LHCN-M2 (cell line): Measurements from ENCODE around the gene RNASE7. TPM values are rescaled to one million over a fixed set of nuclear protein-coding genes. Genes with fewer than 3 reads are reported as not detected.
A peak's percentile ranks its signal among the peaks of the same experiment; 100 is the strongest.

ENCODE experiments used
- DNase-seq: peaks from one replicate; pipeline ENCODE4 v3.0.0-alpha.2; 2012; ENCODE audit warnings: low read depth
- total RNA-seq: library from RNA; depleted of rRNA; stranded (reverse); fragments of >200 nt; gene quantifications from 2 replicates; pipeline ENCODE4 v1.2.3, GENCODE V29; 2014; rRNA removed

RNASE7 gene
- total RNA-seq, 1 experiment from 2014 or later: not detected

DNA sequence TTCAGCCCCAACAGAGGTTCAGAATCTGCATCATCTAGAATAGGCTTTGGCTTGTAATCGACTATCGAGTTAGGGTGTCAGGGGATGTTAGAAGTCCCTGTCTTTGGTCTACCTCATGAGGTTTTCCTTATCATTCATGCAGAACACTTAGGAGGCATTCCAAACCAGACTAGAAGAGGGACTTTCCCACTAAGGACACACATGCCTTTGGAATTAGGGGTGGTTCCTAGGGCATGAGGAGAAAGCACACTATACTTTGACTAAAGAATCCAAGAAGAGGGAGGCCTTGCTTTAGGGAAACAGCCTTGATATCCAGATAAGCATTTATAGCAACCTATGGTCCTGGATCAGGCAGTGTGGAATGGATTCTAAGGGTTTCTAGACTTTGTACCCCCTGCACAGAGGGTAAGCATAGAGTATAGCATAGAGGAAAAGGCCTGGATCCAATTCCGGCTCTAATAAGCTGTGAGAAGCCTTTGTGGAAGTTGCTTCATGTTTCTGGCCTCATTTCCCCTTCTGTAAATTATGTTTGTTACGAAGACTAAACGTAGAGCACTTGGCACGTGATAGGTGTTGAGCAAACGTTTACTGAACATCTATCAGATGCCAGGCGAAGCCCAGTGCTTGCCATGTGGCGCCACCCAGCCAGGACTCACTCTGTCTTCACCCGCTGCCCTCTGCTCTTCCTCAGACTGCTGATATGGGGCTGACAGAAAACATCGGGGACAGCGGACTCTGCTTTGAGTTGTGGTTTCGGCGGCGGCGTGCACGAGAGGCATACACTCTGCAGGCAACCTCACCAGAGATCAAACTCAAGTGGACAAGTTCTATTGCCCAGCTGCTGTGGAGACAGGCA lies 43.1 kb downstream of the RNASE7 start:
- no peak for DNase-seq

DNA sequence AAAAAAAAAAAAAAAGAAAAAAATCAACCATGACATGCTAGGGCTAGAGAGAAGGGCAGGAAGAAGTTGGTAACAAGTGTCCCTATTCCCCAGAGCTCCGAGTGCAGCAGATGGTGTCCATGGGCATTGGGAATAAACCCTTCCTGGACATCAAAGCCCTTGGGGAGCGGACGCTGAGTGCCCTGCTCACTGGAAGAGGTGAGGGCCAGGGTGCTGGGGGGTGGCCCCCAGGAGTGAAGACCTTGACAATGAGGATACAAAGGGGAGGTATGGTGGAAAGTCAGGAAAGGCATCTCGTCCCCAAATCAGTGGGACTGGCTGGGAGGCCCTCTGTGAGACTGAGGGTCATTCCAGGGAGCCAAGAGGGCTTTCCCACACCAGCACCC lies 44.7 kb downstream of the RNASE7 start:
- DNase-seq: no peak

DNA sequence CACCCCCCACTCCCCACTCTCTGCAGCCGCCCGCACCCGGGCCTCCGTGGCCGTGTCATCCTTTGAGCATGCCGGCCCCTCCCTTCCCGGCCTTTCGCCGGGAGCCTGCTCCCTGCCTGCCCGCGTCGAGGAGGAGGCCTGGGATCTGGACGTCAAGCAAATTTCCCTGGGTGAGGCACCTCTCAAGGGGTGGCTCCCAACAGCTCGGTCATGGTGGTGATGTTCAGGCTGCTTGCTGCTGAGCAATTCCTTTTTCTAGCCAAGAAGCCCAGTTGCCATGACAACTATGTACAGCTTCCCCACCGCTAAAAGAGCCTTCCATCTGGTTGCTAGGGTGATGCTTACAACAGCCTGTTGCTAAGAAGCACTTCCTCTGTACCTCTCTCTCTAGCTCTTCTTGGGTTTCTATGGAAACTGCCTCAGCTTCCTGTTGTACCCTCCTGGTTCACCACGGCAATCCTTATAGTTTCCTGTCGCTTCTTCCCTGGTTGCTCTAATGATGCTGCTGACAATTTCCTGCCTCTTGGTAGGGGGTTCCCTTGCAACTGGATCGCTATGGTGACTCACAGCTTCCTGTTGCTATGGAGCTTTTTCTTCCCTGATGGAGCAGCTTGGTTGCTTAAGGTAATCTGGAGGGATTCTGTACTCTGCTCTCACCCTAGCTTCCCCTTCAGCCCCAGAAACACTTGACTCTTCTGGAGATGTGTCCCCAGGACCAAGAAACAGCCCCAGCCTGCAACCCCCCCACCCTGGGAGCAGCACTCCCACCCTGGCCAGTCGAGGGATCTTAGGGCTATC lies 45.3 kb downstream of the RNASE7 start:
- DNase-seq: peak; percentile 80

DNA sequence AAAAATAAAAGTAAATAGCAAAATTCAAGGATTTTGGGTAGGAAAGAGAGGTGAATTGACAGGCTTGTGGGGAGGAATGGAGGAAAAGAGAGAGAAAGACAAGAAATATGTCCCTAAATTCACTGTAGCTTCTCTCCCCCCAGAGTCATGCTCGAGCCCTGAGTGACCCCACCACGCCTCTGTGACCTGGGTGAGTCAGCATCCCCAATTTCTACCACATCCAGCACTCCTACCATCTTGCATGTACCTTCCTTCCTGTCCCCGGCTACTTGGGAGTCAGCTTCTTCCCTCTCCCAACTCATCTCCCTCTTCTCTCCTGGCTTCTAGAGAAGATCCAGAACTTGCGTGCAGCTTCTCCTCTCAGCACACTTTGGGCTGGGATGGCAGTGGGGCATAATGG lies 46.5 kb downstream of the RNASE7 start:
- DNase-seq: no peak

DNA sequence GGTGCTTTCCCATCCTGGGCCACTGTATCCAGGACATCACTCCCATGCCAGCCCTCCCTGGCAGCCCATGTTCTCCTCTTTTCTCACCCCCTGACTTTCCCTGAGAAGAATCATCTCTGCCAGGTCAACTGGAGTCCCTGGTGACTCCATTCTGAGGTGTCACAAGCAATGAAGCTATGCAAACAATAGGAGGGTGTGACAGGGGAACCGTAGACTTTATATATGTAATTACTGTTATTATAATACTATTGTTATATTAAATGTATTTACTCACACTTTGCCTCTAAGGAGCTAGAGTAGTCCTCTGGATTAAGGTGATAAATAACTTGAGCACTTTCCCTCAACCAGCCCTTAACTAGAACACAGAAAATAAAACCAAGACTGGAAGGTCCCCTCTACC lies 47.1 kb downstream of the RNASE7 start:
- DNase-seq: no peak

DNA sequence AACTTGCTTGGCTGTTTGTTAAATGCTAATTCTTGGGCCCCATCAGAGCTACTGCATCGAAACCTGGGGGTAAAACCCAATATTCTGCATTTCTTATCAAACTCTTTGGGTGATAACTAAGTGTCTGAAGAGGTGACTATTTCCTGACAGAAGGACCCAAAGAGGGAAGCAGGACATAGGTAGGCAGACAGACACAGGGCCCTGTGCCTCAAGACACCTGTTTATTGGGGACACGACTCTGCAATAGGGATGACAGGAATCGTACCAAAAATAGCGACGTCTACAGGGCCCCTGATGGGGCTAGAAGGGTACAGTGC lies 47.7 kb downstream of the RNASE7 start:
- no peak for DNase-seq

DNA sequence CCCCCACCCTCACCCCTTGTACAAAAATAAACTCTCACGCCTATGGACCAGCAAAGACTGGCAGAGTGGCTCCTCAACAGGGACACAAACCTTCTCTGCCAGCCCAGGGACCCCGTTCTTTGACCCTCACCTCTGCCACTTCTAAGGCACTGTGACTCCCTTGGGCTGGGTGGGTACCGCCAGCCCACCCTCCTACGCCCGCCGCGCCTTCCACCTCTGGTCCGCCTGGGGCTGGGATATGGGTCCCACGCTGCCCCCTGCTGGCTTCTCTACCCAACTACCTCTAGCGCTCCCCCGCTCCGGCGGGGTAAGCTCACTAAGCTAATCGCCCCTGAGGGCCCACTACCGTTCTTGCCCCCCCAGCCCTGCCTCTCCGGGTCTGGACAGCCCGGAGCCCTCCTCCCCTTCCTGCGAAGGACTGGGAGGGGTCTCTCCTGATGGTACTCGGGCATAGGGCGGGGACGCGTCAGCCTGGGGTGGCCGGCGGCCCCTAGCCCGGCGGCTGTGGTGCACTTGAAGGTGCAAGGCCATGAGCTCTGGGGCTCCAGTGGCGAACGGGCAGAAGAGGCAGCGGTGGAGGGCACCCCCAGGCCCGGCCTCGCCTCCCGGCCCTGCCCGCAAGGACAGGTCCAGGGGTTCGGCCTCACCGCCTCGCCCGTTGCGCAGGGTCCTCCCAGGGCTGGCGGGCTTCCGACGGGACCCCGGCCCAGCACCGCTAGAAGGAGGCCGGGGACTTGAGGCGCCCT lies 48.2 kb downstream of the RNASE7 start:
- DNase-seq: no peak

DNA sequence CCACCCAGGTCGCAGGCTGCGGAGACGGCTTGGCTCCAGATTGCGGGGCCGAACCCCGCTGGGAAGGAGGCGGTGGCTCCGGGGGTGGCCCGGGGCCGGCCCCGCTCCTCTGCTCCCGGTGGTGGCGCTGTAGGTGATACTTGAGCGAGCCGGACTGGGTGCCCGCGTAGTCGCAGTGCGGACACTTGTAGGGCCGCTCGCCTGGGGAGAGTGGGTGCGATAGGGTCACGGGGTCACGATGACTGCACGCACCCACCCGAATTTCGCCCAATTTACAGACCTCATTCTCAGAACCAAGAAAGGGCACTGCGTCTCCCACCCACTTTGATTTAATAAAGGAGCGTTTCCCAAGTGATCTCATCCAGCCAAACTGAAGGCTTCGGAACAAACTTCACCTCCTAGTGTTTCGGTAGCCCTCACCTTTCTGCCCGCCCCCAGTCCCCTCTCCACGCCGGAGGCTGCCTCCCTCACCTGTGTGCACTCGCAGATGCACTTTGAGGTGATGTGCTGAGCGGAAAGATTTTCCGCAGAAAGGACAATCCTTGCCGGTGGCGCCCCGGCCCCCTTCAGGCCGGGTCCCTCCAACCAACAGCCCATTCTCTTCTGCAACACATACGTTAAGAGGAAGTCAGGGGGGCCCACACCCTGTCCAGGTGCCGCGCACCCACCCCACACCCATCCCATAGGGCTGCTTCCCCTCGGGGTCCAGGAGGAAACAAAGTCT lies 48.9 kb downstream of the RNASE7 start:
- DNase-seq: no peak

DNA sequence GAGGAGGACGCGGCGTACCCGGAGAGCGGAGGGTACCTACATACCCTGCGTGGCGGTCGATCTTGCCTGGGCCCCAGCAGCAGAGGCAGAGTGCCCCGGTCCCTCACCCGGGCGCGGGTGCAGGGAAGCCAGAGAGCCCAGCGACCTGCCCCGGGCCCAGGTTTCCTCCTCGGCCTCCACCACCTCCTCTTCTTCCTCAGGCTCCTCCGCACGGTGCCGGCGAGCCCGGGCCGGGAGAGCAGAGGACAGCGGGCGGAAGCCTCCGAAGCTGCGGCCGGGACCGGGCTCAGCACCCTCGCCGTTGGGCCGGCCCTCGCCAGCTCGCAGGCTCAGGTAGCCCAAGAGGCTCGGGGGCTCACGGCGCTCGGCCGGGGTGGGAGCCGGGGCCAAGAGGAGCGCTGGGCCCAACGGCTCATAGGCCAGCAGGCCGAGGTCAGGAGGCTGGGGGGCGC lies 49.7 kb downstream of the RNASE7 start:
- DNase-seq: no peak

DNA sequence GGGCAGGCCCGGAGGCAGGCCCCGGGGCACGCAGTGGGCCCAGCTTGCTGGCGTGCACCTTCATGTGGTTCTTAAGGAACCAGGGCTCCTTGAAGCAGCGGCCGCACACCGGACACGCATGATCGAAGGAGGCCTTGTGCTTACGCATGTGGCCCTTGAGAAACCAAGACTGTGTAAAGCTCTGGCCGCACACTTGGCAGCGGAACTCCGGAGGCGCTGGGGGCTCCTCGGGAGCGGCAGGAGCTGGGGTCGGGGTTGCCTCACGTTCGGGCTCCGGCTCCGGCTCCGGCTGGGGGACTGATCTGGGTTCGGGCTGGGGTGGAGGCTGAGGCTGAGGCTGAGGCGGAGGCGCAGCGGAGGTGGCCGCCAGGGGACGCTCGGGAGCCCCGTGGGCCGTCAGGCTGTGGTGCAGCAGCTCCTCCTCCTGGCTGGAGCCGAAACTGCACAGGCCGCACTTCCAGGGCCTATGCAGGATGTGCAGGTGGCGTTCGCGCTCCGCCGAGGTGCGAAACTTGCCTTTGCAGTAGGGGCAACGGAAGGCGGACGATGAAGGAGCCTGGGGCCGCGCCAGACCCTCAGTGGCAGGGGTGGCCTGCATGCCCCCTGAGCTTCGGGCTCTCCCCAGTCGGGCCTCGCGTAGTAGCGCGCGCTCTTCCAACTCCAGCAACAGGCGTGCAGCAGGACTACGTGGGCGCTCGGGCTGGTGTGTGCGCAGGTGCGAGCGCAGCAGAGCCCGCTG lies 50.3 kb downstream of the RNASE7 start:
- peak; percentile 43 for DNase-seq

DNA sequence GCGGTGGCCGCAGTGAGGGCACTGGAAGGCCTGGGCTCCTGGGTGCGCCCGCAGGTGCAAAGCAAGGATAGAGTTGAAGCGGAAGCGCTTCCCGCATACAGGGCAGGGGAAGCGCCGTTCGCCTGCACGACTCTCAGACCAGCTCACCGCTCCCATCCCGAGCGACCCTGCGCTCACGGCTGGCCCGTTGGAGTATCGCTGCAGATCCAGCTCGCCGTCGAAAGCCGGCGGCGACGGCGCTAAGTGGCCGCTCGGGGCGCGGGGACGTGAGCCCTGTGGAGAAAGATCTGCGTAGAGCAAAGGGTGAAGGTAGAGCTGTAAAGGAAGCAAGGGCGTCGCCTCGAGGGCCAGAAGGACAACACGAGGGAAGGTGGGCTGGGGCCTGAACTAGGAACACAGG lies 50.9 kb downstream of the RNASE7 start:
- no peak for DNase-seq

Other genes with a start within 250 kb of the RNASE7 start
- not detected in 2 replicates for gene RNASE1, start 239.5 kb upstream of the RNASE7 start, total RNA-seq
- not detected in 2 replicates for gene RNASE3, start 151.0 kb upstream of the RNASE7 start, total RNA-seq
- gene RNASE2, start 86.9 kb upstream of the RNASE7 start, total RNA-seq: not detected in 2 replicates
- gene METTL17, start 52.4 kb upstream of the RNASE7 start, total RNA-seq: 85.4 and 90.3 TPM in 2 replicates
- gene SLC39A2, start 43.1 kb upstream of the RNASE7 start, total RNA-seq: not detected in 2 replicates
- gene NDRG2, start 17.3 kb upstream of the RNASE7 start, total RNA-seq: 0.86 TPM in 1 of 2 replicates, not detected in the other
- not detected in 2 replicates for gene TPPP2, start 12.1 kb upstream of the RNASE7 start, total RNA-seq
- gene RNASE13, start 7.6 kb upstream of the RNASE7 start, total RNA-seq: not detected in 2 replicates
- gene RNASE8, start 15.5 kb downstream of the RNASE7 start, total RNA-seq: not detected in 2 replicates
- gene ARHGEF40, start 27.9 kb downstream of the RNASE7 start, total RNA-seq: 42.0 and 43.9 TPM in 2 replicates
- 18.3 and 19.1 TPM in 2 replicates for gene ZNF219, start 56.3 kb downstream of the RNASE7 start, total RNA-seq
- gene TMEM253, start 58.7 kb downstream of the RNASE7 start, total RNA-seq: 0.13 TPM in 1 of 2 replicates, not detected in the other
- gene OR5AU1, start 113.7 kb downstream of the RNASE7 start, total RNA-seq: not detected in 2 replicates
- 877 and 1,010 TPM in 2 replicates for gene HNRNPC, start 227.1 kb downstream of the RNASE7 start, total RNA-seq
- not detected in 2 replicates for gene RPGRIP1, start 237.7 kb downstream of the RNASE7 start, total RNA-seq